BLaER1 (cell line): ENCODE results near the gene MAGI1.
"Not testable (repeated sequence)": the region's sequence is repeated elsewhere in the genome, so short reads cannot be mapped to it uniquely, and the experiment has no call there.

Experiments used
- H3K27ac ChIP-seq: shearing (Covaris generic); formaldehyde crosslinking; 2 replicates; pipeline ENCODE4 v1.8.1; 2022
- H3K27me3 ChIP-seq: shearing (Covaris generic); formaldehyde crosslinking; 2 replicates; pipeline ENCODE4 v1.8.1; 2022
- H3K36me3 ChIP-seq: shearing (Covaris generic); formaldehyde crosslinking; 2 replicates; pipeline ENCODE4 v1.8.1; 2022
- H3K4me1 ChIP-seq: shearing (Covaris generic); formaldehyde crosslinking; 2 replicates; pipeline ENCODE4 v1.8.1; 2022
- H3K4me2 ChIP-seq: shearing (Covaris generic); formaldehyde crosslinking; 2 replicates; pipeline ENCODE4 v1.8.1; 2022
- H3K4me3 ChIP-seq: shearing (Covaris generic); formaldehyde crosslinking; 2 replicates; pipeline ENCODE4 v1.8.1; 2022
- H3K9ac ChIP-seq: shearing (Covaris generic); formaldehyde crosslinking; 2 replicates; pipeline ENCODE4 v1.8.1; 2022
- H3K9me3 ChIP-seq: shearing (Covaris generic); formaldehyde crosslinking; 2 replicates; pipeline ENCODE4 v1.8.1; 2022
- H4K20me1 ChIP-seq: shearing (Covaris generic); formaldehyde crosslinking; 2 replicates; pipeline ENCODE4 v1.8.1; 2022
- Cebpa-rat ChIP-seq: shearing (Covaris generic); IDR thresholded peaks from 2 replicates; pipeline ENCODE4 v1.8.1; 2022

Gene MAGI1

GRCh38 chr3:66029443-66029842 lies 9.3 kb downstream of the MAGI1 start:
- H3K27me3 ChIP-seq = no peaks in the 10 kb centered on the region
- no peak overlapping the region for H3K4me3 ChIP-seq
- no peak overlapping the region for H3K27ac ChIP-seq
- no peaks in the 10 kb centered on the region for H3K36me3 ChIP-seq
- TF ChIP-seq Cebpa-rat = no peak
- H3K9me3 ChIP-seq = no peaks in the 10 kb centered on the region
- H3K9ac ChIP-seq = no peak overlapping the region
- H3K4me2 ChIP-seq = no peak overlapping the region
- H3K4me1 ChIP-seq = peaks cover 17% of the 10 kb centered on the region
- H4K20me1 ChIP-seq = 0 out of 2 replicates have a peak, but pooled peaks cover 11% of the 10 kb centered on the region

DNA sequence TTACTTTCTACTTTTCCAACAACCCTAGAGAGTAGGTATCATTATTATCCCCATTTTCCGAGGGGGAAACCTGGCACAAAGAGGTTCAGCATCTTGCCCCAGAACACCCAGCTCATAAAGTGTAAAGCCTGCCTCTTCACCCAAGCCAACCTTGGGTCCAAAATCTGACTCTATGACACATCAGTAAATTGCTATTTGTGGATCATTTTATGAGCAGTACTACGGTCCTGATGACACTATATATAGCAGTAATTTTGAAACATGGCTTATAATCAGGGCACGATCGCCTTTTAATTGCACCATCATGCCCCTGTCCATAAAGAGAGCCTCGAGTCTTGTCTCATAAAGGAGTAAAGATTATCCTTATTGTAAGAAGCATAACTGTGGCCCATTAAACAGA lies 9.7 kb downstream of the MAGI1 start:
- no peaks in the 10 kb centered on the region for H3K9me3 ChIP-seq
- H4K20me1 ChIP-seq = 0 out of 2 replicates have a peak, but pooled peaks cover 11% of the 10 kb centered on the region
- no peak overlapping the region for H3K9ac ChIP-seq
- peaks cover 17% of the 10 kb centered on the region for H3K4me1 ChIP-seq
- H3K4me3 ChIP-seq = no peak overlapping the region
- no peaks in the 10 kb centered on the region for H3K36me3 ChIP-seq
- TF ChIP-seq Cebpa-rat = no peak
- no peak overlapping the region for H3K27ac ChIP-seq
- H3K4me2 ChIP-seq = no peak overlapping the region
- H3K27me3 ChIP-seq = no peaks in the 10 kb centered on the region

DNA sequence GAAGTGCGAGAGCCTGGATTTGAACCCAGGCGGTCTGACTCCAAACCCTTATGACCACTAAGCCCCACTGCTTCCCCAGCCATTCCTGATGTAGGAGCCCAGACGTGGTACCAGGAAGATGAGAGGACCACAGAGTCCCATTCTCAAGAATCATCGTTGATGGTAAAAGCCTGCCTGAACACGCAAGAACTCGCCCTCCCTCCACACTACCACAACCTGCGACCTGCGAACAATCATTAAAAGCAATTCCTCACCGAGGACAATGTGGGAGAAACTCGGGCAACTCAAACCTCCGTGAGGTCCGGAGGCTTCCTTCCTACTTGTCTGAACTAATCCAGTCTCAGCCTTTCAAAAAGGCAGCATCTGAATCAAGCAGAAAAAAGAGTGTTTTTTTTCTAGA lies 10.3 kb downstream of the MAGI1 start:
- no peaks in the 10 kb centered on the region for H3K36me3 ChIP-seq
- no peak for TF ChIP-seq Cebpa-rat
- H3K9me3 ChIP-seq = no peaks in the 10 kb centered on the region
- H3K27me3 ChIP-seq = no peaks in the 10 kb centered on the region
- no peak overlapping the region for H3K4me3 ChIP-seq
- H3K27ac ChIP-seq = no peak overlapping the region
- 0 out of 2 replicates have a peak, but pooled peaks cover 13% of the 10 kb centered on the region for H4K20me1 ChIP-seq
- peaks cover 17% of the 10 kb centered on the region for H3K4me1 ChIP-seq
- no peak overlapping the region for H3K9ac ChIP-seq
- H3K4me2 ChIP-seq = peak overlapping the region; percentile 61

GRCh38 chr3:66027099-66027498 lies 11.6 kb downstream of the MAGI1 start:
- H3K9ac ChIP-seq, H3K36me3 ChIP-seq, H3K4me2 ChIP-seq, H3K9me3 ChIP-seq, H3K4me3 ChIP-seq, H3K27me3 ChIP-seq, H3K27ac ChIP-seq: not testable (repeated sequence)
- Histone ChIP-seq H3K4me1 (peaks cover 17% of the 10 kb centered on the region), H4K20me1 (peaks cover 24% of the 10 kb centered on the region)

DNA sequence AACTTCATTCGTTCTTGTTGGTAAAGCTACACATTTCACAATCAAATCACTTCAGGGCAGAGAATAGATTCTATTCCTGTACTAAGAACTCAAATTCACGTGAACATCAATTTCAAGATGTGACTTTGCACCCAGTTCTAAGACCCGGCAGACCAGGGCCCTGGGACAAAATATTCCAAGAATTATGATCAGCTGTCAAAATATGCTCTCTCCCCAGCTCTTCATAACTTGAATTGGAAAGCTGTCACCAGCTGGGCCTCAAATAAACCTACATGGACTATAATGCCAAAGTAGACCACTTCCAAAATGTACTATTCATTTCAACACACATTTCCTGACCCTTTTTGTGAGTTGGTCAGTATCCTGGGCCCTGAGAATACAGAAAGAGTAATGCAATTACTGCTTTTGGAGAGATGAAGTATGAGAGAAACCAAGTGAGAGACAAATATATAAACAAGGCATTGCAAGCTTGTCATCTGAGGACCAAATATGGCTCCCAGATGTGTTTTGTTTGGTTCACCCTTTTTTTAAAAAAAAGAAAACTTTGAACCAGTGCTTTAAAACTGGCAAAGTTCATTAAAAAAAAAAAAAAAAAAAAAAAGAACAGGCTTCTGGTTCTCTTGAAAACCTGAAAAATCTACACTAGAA lies 14.9 kb downstream of the MAGI1 start:
- H3K4me2 ChIP-seq = no peak overlapping the region
- H3K9me3 ChIP-seq = no peaks in the 10 kb centered on the region
- H3K36me3 ChIP-seq = no peaks in the 10 kb centered on the region
- peaks cover 16% of the 10 kb centered on the region for H3K4me1 ChIP-seq
- H3K4me3 ChIP-seq = no peak overlapping the region
- no peak for TF ChIP-seq Cebpa-rat
- H4K20me1 ChIP-seq = peaks cover 35% of the 10 kb centered on the region
- no peak overlapping the region for H3K9ac ChIP-seq
- H3K27me3 ChIP-seq = no peaks in the 10 kb centered on the region
- H3K27ac ChIP-seq = no peak overlapping the region

DNA sequence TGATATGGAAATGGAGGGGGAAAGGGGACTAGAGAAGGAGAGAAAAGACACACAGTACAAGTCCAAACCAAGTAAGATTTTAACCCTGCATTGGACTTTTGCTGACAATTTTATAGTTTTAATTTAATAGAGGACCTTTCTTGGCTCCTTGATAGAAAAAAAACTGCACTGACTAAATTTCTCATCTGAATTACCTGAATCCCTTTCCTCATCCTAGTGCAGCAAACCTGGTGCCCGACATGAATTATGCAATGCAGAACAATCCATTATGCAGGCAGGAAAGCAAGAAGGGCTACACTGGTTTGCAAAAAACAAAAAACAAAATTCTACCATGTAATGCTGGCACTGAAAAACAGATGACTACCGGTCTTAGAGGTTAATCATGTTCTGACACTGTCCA lies 15.5 kb downstream of the MAGI1 start:
- Histone ChIP-seq H3K9ac (no peak overlapping the region), H3K36me3 (no peaks in the 10 kb centered on the region), H3K4me2 (no peak overlapping the region), H3K9me3 (no peaks in the 10 kb centered on the region), H3K27ac (no peak overlapping the region), H4K20me1 (peaks cover 32% of the 10 kb centered on the region), H3K4me3 (no peak overlapping the region), H3K4me1 (peaks cover 10% of the 10 kb centered on the region), H3K27me3 (no peaks in the 10 kb centered on the region)
- no peak for TF ChIP-seq Cebpa-rat

DNA sequence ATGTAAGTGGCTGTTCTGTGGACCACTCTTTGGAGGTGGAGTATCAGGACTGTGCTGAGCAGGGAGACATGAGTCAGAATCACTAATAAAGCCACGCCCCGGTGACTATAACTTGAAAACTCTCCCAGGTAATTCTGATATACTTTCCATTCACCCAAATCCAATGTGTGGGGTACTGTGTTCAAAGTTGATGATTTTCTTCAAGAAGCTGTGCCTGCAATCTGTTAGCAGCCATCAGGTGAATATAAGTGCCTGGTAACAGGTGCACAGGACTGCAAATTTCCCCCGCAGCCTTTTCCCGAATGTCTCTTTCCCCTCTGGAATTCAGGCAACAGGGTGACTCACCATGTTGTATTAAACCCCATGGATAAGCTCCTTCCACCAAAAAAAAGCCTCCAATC lies 17.0 kb downstream of the MAGI1 start:
- no peaks in the 10 kb centered on the region for H3K9me3 ChIP-seq
- no peak overlapping the region for H3K4me2 ChIP-seq
- no peak for TF ChIP-seq Cebpa-rat
- H3K27me3 ChIP-seq = no peaks in the 10 kb centered on the region
- peaks cover 37% of the 10 kb centered on the region for H4K20me1 ChIP-seq
- no peak overlapping the region for H3K9ac ChIP-seq
- H3K27ac ChIP-seq = no peak overlapping the region
- no peak overlapping the region for H3K4me3 ChIP-seq
- no peaks in the 10 kb centered on the region for H3K4me1 ChIP-seq
- H3K36me3 ChIP-seq = no peaks in the 10 kb centered on the region

DNA sequence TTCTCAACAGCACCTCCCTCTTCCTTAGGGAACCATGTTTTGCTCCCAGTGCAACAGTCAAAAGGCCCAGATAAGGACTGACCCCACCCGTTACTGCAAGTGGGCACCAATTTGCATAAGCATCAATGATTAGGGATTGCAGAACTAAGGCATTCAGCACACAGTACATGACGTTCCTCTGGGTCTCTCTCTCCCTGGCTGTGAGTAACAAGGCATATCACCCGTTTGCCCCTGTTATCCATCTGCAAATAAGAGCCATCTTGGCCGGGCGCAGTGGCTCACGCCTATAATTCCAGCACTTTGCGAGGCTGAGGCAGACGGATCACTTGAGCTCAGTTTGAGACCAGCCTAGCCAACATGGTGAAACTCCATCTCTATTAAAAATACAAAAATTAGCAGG lies 18.8 kb downstream of the MAGI1 start:
- no peak for TF ChIP-seq Cebpa-rat
- Histone ChIP-seq H3K4me3 (no peak overlapping the region), H3K9me3 (no peaks in the 10 kb centered on the region), H3K27me3 (no peaks in the 10 kb centered on the region), H3K27ac (no peak overlapping the region), H3K9ac (no peak overlapping the region), H3K36me3 (no peaks in the 10 kb centered on the region), H4K20me1 (peaks cover 50% of the 10 kb centered on the region), H3K4me1 (no peaks in the 10 kb centered on the region), H3K4me2 (no peak overlapping the region)

GRCh38 chr3:66018057-66019033 lies 20.4 kb downstream of the MAGI1 start:
- Histone ChIP-seq H3K27me3 (no peaks in the 10 kb centered on the region), H3K9me3 (no peaks in the 10 kb centered on the region), H3K36me3 (no peaks in the 10 kb centered on the region), H3K4me3 (no peak overlapping the region), H3K27ac (no peak overlapping the region), H3K9ac (no peak overlapping the region), H3K4me1 (no peaks in the 10 kb centered on the region), H3K4me2 (no peak overlapping the region), H4K20me1 (peaks cover 49% of the 10 kb centered on the region)
- no peak for TF ChIP-seq Cebpa-rat

DNA sequence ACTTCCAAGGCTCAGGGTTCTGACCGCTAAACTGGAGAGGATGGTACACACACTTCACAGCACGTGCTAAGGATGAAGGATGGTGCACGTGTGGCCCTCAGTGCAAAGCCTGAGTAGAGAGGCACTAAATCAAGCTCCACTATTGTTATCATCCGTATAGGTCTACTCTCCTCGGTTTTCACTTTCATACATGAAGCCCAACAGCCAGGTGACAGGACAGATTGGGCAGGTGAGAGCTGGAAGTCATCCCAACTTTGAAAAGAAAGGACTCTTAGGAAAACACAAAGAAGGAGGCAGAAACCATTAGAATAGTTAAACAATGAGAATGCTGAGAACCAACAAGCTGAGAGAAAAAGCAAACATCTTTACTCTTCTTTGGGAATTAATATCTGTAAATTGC lies 21.1 kb downstream of the MAGI1 start:
- Histone ChIP-seq H3K4me3 (no peak overlapping the region), H3K9ac (no peak overlapping the region), H3K4me1 (no peaks in the 10 kb centered on the region), H3K4me2 (no peak overlapping the region), H3K27ac (no peak overlapping the region), H4K20me1 (peaks cover 41% of the 10 kb centered on the region), H3K36me3 (no peaks in the 10 kb centered on the region), H3K27me3 (no peaks in the 10 kb centered on the region), H3K9me3 (no peaks in the 10 kb centered on the region)
- no peak for TF ChIP-seq Cebpa-rat
